ENCODE data around the gene ST6GALNAC3. TPM values are rescaled to one million over a fixed set of nuclear protein-coding genes. Genes with fewer than 3 reads are reported as not detected.
"Not testable (repeated sequence)": the region's sequence is repeated elsewhere in the genome, so short reads cannot be mapped to it uniquely, and the experiment has no call there.

The ST6GALNAC3 gene
- total RNA-seq, 1 donor from 2014 or later, result 62.3 TPM

GRCh38 chr1:76048926-76049325, 25.6 kb upstream of the ST6GALNAC3 start:
- Mint-ChIP-seq H3K36me3 (no peaks in the 10 kb centered on the region), H3K4me1 (peaks cover 51% of the 10 kb centered on the region), H3K9me3 (no peaks in the 10 kb centered on the region), H3K27ac (no peak overlapping the region), H3K4me3 (no peak overlapping the region), H3K27me3 (ENCODE audit: low read depth) (no peaks in the 10 kb centered on the region)
- no peak for DNase-seq (ENCODE audit: low spot score in 2 of 2, unreplicated experiment in 2 of 2)
- no peak for TF ChIP-seq CTCF (IDR thresholded peaks at IDR 0.05; ENCODE audit: unreplicated experiment)

GRCh38 chr1:76049498-76049897, 25.0 kb upstream of the ST6GALNAC3 start:
- no peak for DNase-seq (ENCODE audit: low spot score in 2 of 2, unreplicated experiment in 2 of 2)
- Mint-ChIP-seq H3K9me3 (no peaks in the 10 kb centered on the region), H3K36me3 (no peaks in the 10 kb centered on the region), H3K27me3 (ENCODE audit: low read depth) (no peaks in the 10 kb centered on the region), H3K4me3 (no peak overlapping the region), H3K27ac (no peak overlapping the region), H3K4me1 (peaks cover 57% of the 10 kb centered on the region)
- no peak for TF ChIP-seq CTCF (IDR thresholded peaks at IDR 0.05; ENCODE audit: unreplicated experiment)

GRCh38 chr1:76050073-76050472, 24.5 kb upstream of the ST6GALNAC3 start:
- H3K4me1 Mint-ChIP-seq, result peaks cover 63% of the 10 kb centered on the region
- H3K4me3 Mint-ChIP-seq, result not testable (repeated sequence)

GRCh38 chr1:76053021-76053420, 21.5 kb upstream of the ST6GALNAC3 start:
- Mint-ChIP-seq H3K9me3 (peaks cover 7% of the 10 kb centered on the region), H3K27ac (peak overlapping the region; percentile 82), H3K36me3 (no peaks in the 10 kb centered on the region), H3K27me3 (ENCODE audit: low read depth) (no peaks in the 10 kb centered on the region), H3K4me1 (peaks cover 53% of the 10 kb centered on the region), H3K4me3 (no peak overlapping the region)
- no peak for DNase-seq (ENCODE audit: low spot score in 2 of 2, unreplicated experiment in 2 of 2)
- TF ChIP-seq CTCF (IDR thresholded peaks at IDR 0.05; ENCODE audit: unreplicated experiment), result no peak

More at GRCh38 chr1:76050073-76050472, 24.5 kb upstream of the ST6GALNAC3 start:
- H3K27ac Mint-ChIP-seq; H3K9me3 Mint-ChIP-seq; DNase-seq (ENCODE audit: low spot score in 2 of 2, unreplicated experiment in 2 of 2); H3K27me3 Mint-ChIP-seq (ENCODE audit: low read depth); H3K36me3 Mint-ChIP-seq: not testable (repeated sequence)

- peaks cover 7% of the 10 kb centered on the region for H3K9me3 Mint-ChIP-seq
These were observed 20.2 kb upstream of the ST6GALNAC3 start for GRCh38 chr1:76054359-76054758.

GRCh38 chr1:76055987-76056386, 18.6 kb upstream of the ST6GALNAC3 start:
- H3K4me3 Mint-ChIP-seq, result no peak overlapping the region
- TF ChIP-seq CTCF (IDR thresholded peaks at IDR 0.05; ENCODE audit: unreplicated experiment), result no peak
- no peak for DNase-seq (ENCODE audit: low spot score in 2 of 2, unreplicated experiment in 2 of 2)
- no peaks in the 10 kb centered on the region for H3K27me3 Mint-ChIP-seq (ENCODE audit: low read depth)
- H3K4me1 Mint-ChIP-seq, result peaks cover 48% of the 10 kb centered on the region
- no peak overlapping the region for H3K27ac Mint-ChIP-seq
- no peaks in the 10 kb centered on the region for H3K36me3 Mint-ChIP-seq
- peaks cover 7% of the 10 kb centered on the region for H3K9me3 Mint-ChIP-seq

More at GRCh38 chr1:76054359-76054758, 20.2 kb upstream of the ST6GALNAC3 start:
- Mint-ChIP-seq H3K27me3 (ENCODE audit: low read depth) (no peaks in the 10 kb centered on the region), H3K27ac (peak overlapping the region; percentile 82), H3K36me3 (no peaks in the 10 kb centered on the region), H3K4me1 (peaks cover 48% of the 10 kb centered on the region), H3K4me3 (no peak overlapping the region)
- TF ChIP-seq CTCF (IDR thresholded peaks at IDR 0.05; ENCODE audit: unreplicated experiment), result no peak
- DNase-seq (ENCODE audit: low spot score in 2 of 2, unreplicated experiment in 2 of 2), result no peak

Data from mesothelial cell of epicardium (in vitro differentiated cells).